ENCODE measurements around the gene CFLAR.
"Not testable (repeated sequence)": the region's sequence is repeated elsewhere in the genome, so short reads cannot be mapped to it uniquely, and the experiment has no call there.

The CFLAR gene

DNA sequence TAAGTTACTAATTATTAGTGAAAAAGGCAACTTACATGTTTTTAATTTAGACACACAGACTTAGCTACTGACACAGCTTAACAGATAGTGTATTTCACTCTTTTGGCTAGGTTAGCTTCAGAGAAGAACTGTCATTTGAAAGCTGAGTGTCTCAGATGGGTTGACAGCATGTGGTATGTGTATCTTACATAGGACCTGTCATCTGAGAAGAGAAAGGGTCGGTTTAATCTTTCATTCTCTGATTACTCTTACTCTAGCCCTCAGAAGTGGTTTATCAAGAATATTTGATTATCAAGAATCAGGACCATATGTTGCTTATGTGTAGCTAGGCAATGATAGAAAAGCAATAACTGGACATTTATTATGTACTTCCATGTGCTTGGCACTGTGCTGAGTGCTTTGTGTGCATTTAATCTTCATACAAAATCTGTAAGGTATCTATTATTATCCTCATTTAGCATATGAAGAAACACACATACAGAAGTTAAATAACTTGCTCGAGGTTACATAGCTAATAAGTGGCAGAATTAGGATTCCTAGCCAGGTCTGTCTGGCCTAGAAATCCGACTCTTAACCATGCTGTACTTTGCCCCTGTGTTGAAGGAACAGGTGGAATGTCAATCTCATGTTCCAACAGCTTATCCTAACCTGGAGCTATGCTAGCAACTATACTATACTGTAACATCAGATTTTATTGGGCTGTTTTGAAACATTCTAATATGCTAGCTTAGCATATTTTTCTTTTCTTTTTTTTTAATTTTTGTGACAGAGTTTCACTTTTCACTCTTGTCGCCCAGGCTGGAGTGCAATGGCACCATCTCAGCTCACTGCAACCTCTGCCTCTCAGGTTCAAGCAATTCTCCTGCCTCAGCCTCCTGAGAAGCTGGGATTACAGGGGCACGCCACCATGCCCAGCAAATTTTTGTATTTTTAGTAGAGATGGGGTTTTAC is 28.4 kb downstream of the CFLAR start:
- in situ Hi-C loops (cut with MboI; ENCODE audit: low sequenced_read_pairs), result no loop called here

GRCh38 chr2:201148434-201148990 is 32.5 kb downstream of the CFLAR start:
- in situ Hi-C loops (cut with MboI; ENCODE audit: low sequenced_read_pairs), result no loop called here

DNA sequence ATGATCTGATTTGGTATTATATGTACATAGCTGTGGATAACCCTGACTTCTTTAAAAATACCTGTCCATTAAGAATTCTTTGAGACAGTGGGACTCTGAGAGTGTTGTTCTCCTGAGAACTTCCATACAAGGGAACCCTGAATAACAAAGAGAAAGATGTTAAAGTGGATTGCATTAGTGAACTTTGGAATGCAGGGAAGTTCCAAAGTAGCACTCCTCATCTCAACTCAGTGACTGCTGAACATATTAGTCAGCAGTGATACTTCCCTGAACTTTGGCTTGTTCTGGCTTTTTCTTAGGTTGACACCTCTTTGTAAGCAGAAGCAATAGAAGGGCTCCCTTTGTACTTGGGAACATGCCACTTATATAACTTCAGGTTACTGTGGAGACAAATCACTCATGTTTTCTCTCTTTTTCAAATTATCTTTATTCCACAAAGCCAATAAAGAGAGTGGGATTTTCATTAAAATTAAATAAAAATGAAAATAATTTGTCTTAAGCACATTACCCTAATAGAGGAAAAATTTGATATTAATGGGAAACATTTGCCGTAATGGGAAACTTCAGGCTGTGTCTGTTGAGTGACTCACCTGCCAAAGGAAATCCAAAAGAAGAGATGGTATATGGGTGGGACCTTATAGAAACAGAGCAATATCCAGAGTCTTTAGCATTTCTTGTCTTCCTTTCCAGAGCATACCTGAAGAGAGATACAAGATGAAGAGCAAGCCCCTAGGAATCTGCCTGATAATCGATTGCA is 33.3 kb downstream of the CFLAR start:
- in situ Hi-C loops (cut with MboI; ENCODE audit: low sequenced_read_pairs), result no loop called here

GRCh38 chr2:201149821-201150165 is 33.8 kb downstream of the CFLAR start:
- in situ Hi-C loops (cut with MboI; ENCODE audit: low sequenced_read_pairs), result not testable (repeated sequence)

- in situ Hi-C loops (cut with MboI; ENCODE audit: low sequenced_read_pairs), result no loop called here
These were observed 34.6 kb downstream of the CFLAR start for GRCh38 chr2:201150454-201151020.

GRCh38 chr2:201151127-201151981 is 35.4 kb downstream of the CFLAR start:
- in situ Hi-C loops (cut with MboI; ENCODE audit: low sequenced_read_pairs), result no loop called here

DNA sequence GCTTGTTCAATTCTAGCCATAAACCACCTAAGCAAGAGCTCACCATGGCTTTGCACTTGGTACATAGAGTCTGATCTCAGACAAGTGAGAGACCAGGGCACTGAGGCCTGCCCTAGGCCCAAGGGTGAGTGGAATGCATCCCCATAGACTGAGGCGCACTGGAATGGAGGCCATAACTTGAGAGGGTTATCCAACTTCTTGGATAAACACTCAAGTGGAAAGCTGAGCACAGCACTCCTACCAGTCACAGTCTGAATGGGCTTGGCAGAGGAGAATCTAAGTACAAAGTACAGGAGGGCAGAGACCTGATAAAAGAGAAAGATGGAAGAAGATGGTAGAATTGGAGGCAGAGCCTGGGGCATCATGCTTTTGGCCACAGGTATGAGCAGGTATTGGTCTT is 36.6 kb downstream of the CFLAR start:
- in situ Hi-C loops (cut with MboI; ENCODE audit: low sequenced_read_pairs), result no loop called here

GRCh38 chr2:201152999-201153815 is 37.2 kb downstream of the CFLAR start:
- in situ Hi-C loops (cut with MboI; ENCODE audit: low sequenced_read_pairs), result no loop called here

DNA sequence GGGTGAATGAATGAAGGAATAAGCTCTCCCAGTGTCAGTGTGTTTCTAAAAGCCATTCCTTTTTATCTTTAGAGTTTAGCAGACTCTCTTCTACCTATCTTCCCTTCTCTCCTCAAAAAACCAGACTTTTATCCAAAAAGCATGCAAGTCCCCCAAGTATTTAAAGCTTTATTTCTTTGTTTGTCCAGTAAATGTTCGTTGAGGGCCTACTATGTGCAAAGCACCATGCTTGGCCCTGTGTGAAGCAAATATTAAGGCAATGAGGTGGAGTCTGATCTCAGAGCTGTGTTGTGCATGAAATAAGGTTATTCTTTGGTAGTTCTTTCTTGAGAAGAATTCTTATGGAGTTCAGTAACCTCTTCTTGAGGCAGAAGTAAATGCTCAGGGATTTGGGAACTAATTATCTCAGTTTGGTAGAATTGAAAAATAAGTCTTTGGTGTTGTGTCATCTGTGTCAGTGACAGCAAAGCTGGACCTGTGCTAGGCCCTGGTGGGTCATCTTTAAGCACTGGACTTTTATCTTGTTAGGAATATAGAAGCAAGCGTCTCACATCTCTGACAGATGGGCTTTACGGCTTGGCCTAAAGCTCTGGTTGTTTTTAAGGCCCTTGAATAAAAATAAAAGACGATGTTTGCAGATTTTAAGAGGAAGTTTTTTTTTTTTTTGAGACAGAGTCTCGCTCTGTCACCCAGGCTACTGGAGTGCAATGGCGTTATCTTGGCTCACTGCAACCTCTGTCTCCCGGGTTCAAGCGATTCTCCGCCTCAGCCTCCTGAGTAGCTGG is 38.8 kb downstream of the CFLAR start:
- in situ Hi-C loops (cut with MboI; ENCODE audit: low sequenced_read_pairs), result no loop called here

GRCh38 chr2:201156036-201156435 is 40.1 kb downstream of the CFLAR start:
- in situ Hi-C loops (cut with MboI; ENCODE audit: low sequenced_read_pairs), result no loop called here

DNA sequence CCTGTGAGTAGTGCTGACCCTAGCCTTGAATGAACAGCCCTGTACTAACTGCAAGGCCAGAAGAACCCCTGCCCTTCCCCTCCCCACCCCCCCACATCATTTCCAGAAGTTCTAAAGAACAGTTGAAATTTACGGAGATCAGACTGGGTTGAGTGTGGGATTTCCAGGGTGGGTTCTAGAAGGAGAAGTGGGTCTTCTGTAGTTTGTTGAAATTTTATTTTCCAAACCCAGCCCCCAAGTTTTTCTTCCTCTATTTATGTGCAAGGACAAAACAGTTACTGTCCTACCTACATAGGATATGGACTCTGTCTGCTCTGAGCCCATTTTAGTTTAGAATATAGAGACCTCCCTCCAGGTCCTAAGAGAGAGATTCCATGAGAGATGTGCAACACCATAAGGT is 40.7 kb downstream of the CFLAR start:
- in situ Hi-C loops (cut with MboI; ENCODE audit: low sequenced_read_pairs), result no loop called here

- in situ Hi-C loops (cut with MboI; ENCODE audit: low sequenced_read_pairs), result no loop called here
These were observed 41.7 kb downstream of the CFLAR start for GRCh38 chr2:201157694-201158093.

DNA sequence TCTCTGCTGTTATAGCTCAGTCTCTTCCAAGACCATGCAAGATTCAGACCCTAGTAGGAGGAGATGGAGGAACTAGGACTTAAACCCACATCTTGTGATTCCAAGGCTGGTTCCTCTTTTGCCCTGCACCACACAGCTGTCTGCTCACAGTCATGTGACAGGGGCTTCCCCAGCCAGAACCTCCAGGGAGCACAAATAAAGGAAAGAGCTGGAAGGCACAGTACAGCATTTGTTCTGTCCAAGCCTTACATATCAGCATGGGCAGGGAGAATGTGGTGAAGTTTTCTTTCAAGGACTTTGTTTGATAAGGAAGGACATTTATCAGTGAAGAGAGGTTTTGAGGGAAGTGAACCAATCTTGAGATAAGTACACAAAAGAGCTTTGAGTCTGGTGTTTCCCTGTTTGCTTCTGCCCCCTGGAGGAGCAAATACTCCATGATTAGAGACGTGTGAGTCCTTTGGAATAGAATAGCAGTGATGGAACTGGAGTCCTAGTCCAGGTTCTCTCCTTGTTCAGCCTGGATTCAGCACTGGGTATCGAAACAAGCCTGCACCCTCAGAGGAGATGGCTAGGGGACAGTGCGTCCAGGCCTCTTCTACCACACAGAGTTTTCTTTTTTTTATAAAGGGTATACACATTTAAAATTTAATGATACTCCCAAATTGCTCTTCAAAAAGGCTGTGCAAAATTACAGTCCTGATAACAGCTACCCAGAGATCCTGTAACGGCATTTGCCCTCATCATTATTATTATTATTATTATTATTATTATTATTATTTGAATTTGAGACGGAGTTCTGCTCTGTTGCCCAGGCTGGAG is 42.4 kb downstream of the CFLAR start:
- in situ Hi-C loops (cut with MboI; ENCODE audit: low sequenced_read_pairs), result no loop called here

GRCh38 chr2:201164166-201164565 is 48.2 kb downstream of the CFLAR start:
- in situ Hi-C loops (cut with MboI; ENCODE audit: low sequenced_read_pairs), result no loop called here

- in situ Hi-C loops (cut with MboI; ENCODE audit: low sequenced_read_pairs), result no loop called here
These were observed 51.6 kb downstream of the CFLAR start for GRCh38 chr2:201167546-201167945.

GRCh38 chr2:201168496-201168895 is 52.5 kb downstream of the CFLAR start:
- in situ Hi-C loops (cut with MboI; ENCODE audit: low sequenced_read_pairs), result not testable (repeated sequence)

DNA sequence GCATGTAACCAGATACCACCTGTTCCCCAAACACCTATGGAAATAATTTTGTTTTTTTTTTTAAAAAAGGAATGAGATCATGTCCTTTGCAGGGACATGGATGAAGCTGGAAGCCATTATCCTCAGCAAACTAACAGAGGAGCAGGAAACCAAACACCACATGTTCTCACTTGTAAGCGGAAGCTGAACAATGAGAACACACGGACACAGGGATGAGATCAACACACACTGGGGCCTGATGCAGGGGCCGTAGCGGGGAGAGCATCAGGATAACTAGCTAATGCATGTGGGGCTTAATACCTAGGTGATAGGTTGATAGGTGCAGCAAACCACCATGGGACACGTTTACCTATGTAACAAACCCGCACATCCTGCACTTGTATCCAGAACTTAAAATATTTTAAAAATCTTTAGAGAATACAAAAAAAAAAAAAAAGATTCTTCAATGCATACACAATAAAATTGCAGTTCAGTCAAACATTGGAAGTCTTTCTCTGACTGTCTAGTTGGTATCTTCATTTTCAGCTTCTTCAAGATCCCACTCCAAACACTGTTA is 55.4 kb downstream of the CFLAR start:
- in situ Hi-C loops (cut with MboI; ENCODE audit: low sequenced_read_pairs), result no loop called here

DNA sequence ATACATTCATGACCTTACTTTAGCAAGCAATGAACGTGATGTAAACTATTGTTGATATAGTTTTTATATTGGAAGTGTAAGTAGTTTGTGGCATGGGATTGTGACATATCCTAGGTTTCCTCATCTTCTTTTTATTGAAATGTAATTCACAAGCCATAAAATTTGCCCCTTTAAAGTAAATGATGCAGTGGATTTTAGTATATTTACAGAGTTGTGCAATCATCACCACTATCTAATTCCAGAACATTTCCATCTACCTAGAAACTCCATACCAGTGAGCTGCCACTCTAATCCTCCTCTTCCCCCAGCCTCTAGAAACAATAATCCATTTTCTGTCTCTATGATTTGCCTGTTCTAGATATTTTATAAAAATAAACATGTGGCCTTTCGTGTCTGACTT is 56.3 kb downstream of the CFLAR start:
- in situ Hi-C loops (cut with MboI; ENCODE audit: low sequenced_read_pairs), result no loop called here
